A549 (cell line): ENCODE measurements around the gene MEAK7. TPM values are rescaled to one million over a fixed set of nuclear protein-coding genes. Genes with fewer than 3 reads are reported as not detected.
"Not testable (repeated sequence)": the region's sequence is repeated elsewhere in the genome, so short reads cannot be mapped to it uniquely, and the experiment has no call there.

Experiments used
- ATAC-seq, 2 experiments: fragments of 200-7000 bp in 1 of 2; fragments of >200 bp in 1 of 2; cut with Nextera tagmentation in 1 of 2; cut with Tn5 transposase in 1 of 2; 3 replicates each; pipeline versions ENCODE4 v1.8.0 to v1.9.1; 2018 to 2020; ENCODE audit warnings: mild to moderate bottlenecking in 1 of 2, moderate library complexity in 1 of 2
- CTCF ChIA-PET: fragments of 300-600 bp; sonication (Branson Sonifier 250); formaldehyde crosslinking; extraction: SDS; loops from one replicate; lab custom pipeline; 2021; ENCODE audit warnings: antibody characterized with exemption, inconsistent platforms; lab: Yijun Ruan, JAX
- POLR2A ChIA-PET: fragments of 350-600 bp; formaldehyde crosslinking; extraction: SDS; loops from one replicate; lab custom pipeline; 2021; ENCODE audit warnings: antibody characterized with exemption, inconsistent platforms; lab: Yijun Ruan, JAX
- DNase-seq, 2 experiments: peaks; one replicate each; pipeline versions ENCODE4 v3.0.0 to v3.0.0-alpha.2; 2011 to 2016; ENCODE audit warnings: low read depth in 1 of 2, low spot score in 1 of 2
- FAIRE-seq: peaks from 2 replicates; lab custom pipeline; 2011; peaks lifted over from hg19 to GRCh38; lab: Jason Lieb, UNC
- H3K27ac ChIP-seq, 2 experiments: fragments of >200 bp; sonication (Bioruptor Twin); formaldehyde crosslinking; 3 replicates each; pipeline ENCODE4 v1.5.1; 2016 to 2017
- H3K4me1 ChIP-seq: fragments of >200 bp; sonication (Bioruptor Twin); formaldehyde crosslinking; 3 replicates; pipeline ENCODE4 v1.6.1; 2016
- H3K4me2 ChIP-seq: fragments of >200 bp; sonication (Bioruptor Twin); formaldehyde crosslinking; 3 replicates; pipeline ENCODE4 v1.6.1; 2016
- H3K4me3 ChIP-seq: fragments of >200 bp; sonication (Bioruptor Twin); formaldehyde crosslinking; 3 replicates; pipeline ENCODE4 v1.5.1; 2016
- H3K9me3 ChIP-seq: fragments of >200 bp; sonication (Bioruptor Twin); formaldehyde crosslinking; 3 replicates; pipeline ENCODE4 v1.6.1; 2016
- EHF ChIP-seq: fragments of 250-450 bp; sonication (Bioruptor Pico); IDR thresholded peaks from 2 replicates; pipeline ENCODE4 v1.5.0; 2020; ENCODE audit warnings: mild to moderate bottlenecking
- EHMT2 ChIP-seq: fragments of 200-600 bp; sonication (generic); IDR thresholded peaks from 2 replicates; pipeline ENCODE4 v1.6.1; 2016; ENCODE audit warnings: antibody characterized with exemption, low read depth, mild to moderate bottlenecking, moderate library complexity
- HDAC2 ChIP-seq: fragments of 200-600 bp; sonication (generic); IDR thresholded peaks from 2 replicates; pipeline ENCODE4 v1.6.1; 2016
- HOXB5 ChIP-seq: fragments of 250-450 bp; sonication (Bioruptor Pico); IDR thresholded peaks from 2 replicates; pipeline ENCODE4 v1.5.0; 2020; ENCODE audit warnings: mild to moderate bottlenecking, moderate library complexity
- JUN ChIP-seq, 2 experiments: fragments of >200 bp; sonication (Bioruptor Twin); formaldehyde crosslinking; IDR thresholded peaks; 2 replicates in 1 of 2; 3 replicates in 1 of 2; pipeline ENCODE4 v1.6.1; 2016 to 2017
- KDM1A ChIP-seq: fragments of 200-600 bp; sonication (generic); IDR thresholded peaks from 2 replicates; pipeline ENCODE4 v1.6.1; 2016; ENCODE audit warnings: low read depth, mild to moderate bottlenecking
- MAFK ChIP-seq: fragments of 450-650 bp; IDR thresholded peaks from 2 replicates; pipeline ENCODE4 v1.6.1; 2014; ENCODE audit not compliant: partially characterized antibody
- MAZ ChIP-seq: fragments of 150-350 bp; IDR thresholded peaks from 2 replicates; pipeline ENCODE4 v1.6.1; 2014; ENCODE audit warnings: antibody characterized with exemption, low read depth, low read length, borderline replicate concordance
- MYC ChIP-seq: IDR thresholded peaks from 2 replicates; pipeline ENCODE4 v1.6.1; 2012; ENCODE audit warnings: mild to moderate bottlenecking, inconsistent platforms, low read length, improper control_type of control experiment, borderline replicate concordance
- NFE2L2 ChIP-seq: fragments of 150-350 bp; conservative IDR thresholded peaks from 2 replicates; pipeline ENCODE4 v1.6.1; 2014; ENCODE audit warnings: low read length
- NR3C1 ChIP-seq: fragments of >200 bp; sonication (Bioruptor Twin); formaldehyde crosslinking; IDR thresholded peaks from 3 replicates; pipeline ENCODE4 v1.6.1; 2017
- POLR2A ChIP-seq: IDR thresholded peaks from 2 replicates; pipeline ENCODE4 v1.6.1; 2012; ENCODE audit warnings: mild to moderate bottlenecking, low read length
- RARB ChIP-seq: fragments of 250-450 bp; sonication (Bioruptor Pico); IDR thresholded peaks from 2 replicates; pipeline ENCODE4 v1.8.0; 2021; ENCODE audit warnings: mild to moderate bottlenecking, moderate library complexity
- RFX5 ChIP-seq: fragments of 450-650 bp; IDR thresholded peaks from 2 replicates; pipeline ENCODE4 v1.7.1; 2014; ENCODE audit warnings: antibody characterized with exemption, mild to moderate bottlenecking, moderate library complexity
- RNF2 ChIP-seq: fragments of 200-600 bp; sonication (generic); IDR thresholded peaks from 2 replicates; pipeline ENCODE4 v1.6.1; 2016; ENCODE audit warnings: low read depth, mild to moderate bottlenecking, antibody characterized with exemption, moderate library complexity, borderline replicate concordance
- SMC3 ChIP-seq: fragments of >200 bp; sonication (Bioruptor Twin); formaldehyde crosslinking; IDR thresholded peaks from 3 replicates; pipeline ENCODE4 v1.6.1; 2018; ENCODE audit warnings: inconsistent platforms
- TFCP2L1 ChIP-seq: fragments of 250-450 bp; sonication (Bioruptor Pico); IDR thresholded peaks from 2 replicates; pipeline ENCODE4 v1.5.0; 2021; ENCODE audit warnings: mild to moderate bottlenecking
- ZC3H11A ChIP-seq: fragments of 450-650 bp; IDR thresholded peaks from 2 replicates; pipeline ENCODE4 v1.6.1; 2014; ENCODE audit warnings: antibody characterized with exemption, mild to moderate bottlenecking
- ZFP36 ChIP-seq: fragments of 450-650 bp; IDR thresholded peaks from 2 replicates; pipeline ENCODE4 v1.6.1; 2014; ENCODE audit warnings: borderline replicate concordance; ENCODE audit not compliant: partially characterized antibody
- WGBS: methylation state at CpG from one replicate; pipeline ENCODE4 v1.1.6; 2017; ENCODE audit errors: missing lambda C conversion rate; 5-methylcytosine and 5-hydroxymethylcytosine counted together
- polyA plus RNA-seq, 4 experiments: library from polyadenylated mRNA; depleted of rRNA in 3 of 4; stranded (reverse); fragments of >200 nt; fragmentation: RNase III in 1 of 4; extraction: RNeasy Plus Mini Kit Qiagen cat#74134 plus additional on column Dnase treatment in 1 of 4; gene quantifications; 2 replicates in 3 of 4; 3 replicates in 1 of 4; pipeline ENCODE4 v1.2.3, GENCODE V29; 2011 to 2017
- TF ChIP-seq, protein P1 (sequence below): IDR thresholded peaks from 2 replicates; pipeline ENCODE4 v1.6.1; 2012
- TF ChIP-seq, protein P2 (sequence below): fragments of 200-600 bp; sonication (generic); IDR thresholded peaks from 2 replicates; pipeline ENCODE4 v1.6.1; 2016; ENCODE audit warnings: antibody characterized with exemption, mild to moderate bottlenecking, moderate library complexity
- TF ChIP-seq, protein P3 (sequence below): fragments of >200 bp; sonication (Bioruptor Twin); formaldehyde crosslinking; IDR thresholded peaks from 2 replicates; pipeline ENCODE4 v1.6.1; 2016

MEAK7 gene
- polyA plus RNA-seq, 2 of the 4 experiments (the other 2 are of a cell fraction), result 26.2 to 30.5 TPM

DNA sequence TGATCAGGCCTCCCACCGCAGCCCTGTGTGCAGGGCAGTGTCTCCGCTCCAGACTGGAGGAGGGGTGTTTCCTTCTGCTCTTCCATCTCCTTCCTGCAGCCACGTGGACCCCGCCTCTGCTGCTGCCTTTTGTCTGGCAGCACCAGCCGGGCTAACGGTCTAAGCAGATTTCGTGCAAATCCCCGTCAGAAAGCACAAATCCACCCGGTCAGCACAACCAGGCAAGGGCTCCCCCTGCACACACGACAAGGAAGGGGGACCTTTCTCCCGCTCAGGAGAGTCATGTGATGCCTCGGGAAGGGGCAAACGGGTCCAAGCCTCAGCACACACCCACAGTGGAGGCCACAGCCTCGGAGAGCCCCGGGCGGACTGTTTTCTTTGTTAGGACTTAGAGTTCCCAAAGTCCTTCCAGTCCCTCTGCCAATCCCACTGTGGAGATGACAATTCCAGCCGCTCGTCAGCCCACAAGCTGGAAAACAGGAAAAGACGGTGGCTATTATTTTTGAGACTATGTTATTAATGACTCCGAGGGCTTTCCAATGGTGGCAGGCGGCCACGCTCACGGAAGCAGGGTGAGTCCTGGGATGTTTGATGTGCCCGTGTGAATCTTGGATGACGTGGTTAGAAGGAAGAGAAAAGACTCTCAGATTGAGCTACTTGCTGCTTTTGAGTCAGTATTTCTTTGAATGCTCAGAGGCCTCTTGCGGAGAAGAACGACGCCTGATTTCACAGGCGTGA is 22.5 kb upstream of the MEAK7 start:
- Histone ChIP-seq H3K4me2 (no peak overlapping the region), H3K4me3 (no peak overlapping the region), H3K27ac (0 out of 6 replicates have a peak overlapping the region, but pooled peaks of 1 of the 2 experiments have one; percentile 12), H3K4me1 (peaks cover 7% of the 10 kb centered on the region), H3K9me3 (peaks cover 12% of the 10 kb centered on the region; the same call in 1 of the 3 replicates)
- FAIRE-seq (no peak), DNase-seq (no peak), ATAC-seq (no peak)
- WGBS, result 86% methylated on average over 29 of the region's 29 CpGs
- ChIA-PET POLR2A (no interaction called here), CTCF (interaction anchor here (1.0 to 14.5 kb wide), 4 partner anchors 8 to 199 kb away, joined by 3 to 115 read pairs (median 8); partner anchors contain the start of gene MEAK7)
- TF ChIP-seq RARB (CRISPR knock-in tag) (no peak), POLR2A (no peak), MYC (no peak), KDM1A (no peak), JUN (IDR thresholded peaks at IDR 0.05) (no peak), MAZ (no peak), TFCP2L1 (no peak), HDAC2 (no peak), NR3C1 (no peak)

DNA sequence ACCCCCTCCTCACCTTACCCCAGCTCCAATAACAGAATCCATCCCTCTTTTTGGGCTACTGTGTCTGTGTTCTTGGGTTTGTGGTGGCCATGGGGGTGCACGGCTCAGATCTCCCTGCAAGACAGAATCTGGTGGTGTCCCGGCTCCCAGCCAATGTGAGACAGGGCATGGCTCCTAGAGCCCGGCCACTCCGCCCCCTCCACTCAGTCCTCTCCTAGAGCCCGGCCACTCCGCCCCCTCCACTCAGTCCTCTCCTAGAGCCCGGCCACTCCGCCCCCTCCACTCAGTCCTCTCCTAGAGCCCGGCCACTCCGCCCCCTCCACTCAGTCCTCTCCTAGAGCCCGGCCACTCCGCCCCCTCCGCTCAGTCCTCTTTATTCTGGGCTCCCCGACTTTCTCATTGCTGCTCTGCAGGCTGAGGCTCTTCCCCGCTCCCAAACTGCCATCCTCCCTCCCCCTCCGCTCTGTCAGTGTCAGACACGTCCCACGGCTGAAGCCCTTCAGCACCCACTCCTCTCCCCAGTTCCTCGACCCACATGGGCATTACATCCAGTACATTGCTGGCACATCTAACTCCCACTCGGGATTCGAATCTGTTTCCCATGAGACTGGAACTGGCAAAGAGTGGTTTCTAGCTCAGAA is 20.6 kb upstream of the MEAK7 start:
- H3K4me2 ChIP-seq, H3K4me1 ChIP-seq, POLR2A ChIA-PET, H3K27ac ChIP-seq, DNase-seq, H3K9me3 ChIP-seq, ATAC-seq, H3K4me3 ChIP-seq, FAIRE-seq: not testable (repeated sequence)
- 86% methylated on average over 21 of the region's 21 CpGs for WGBS
- CTCF ChIA-PET, result interaction anchor here (1.0 to 20.3 kb wide), 6 partner anchors 7 to 200 kb away, joined by 3 to 284 read pairs (median 34); partner anchors contain the start of genes COTL1 and MEAK7

DNA sequence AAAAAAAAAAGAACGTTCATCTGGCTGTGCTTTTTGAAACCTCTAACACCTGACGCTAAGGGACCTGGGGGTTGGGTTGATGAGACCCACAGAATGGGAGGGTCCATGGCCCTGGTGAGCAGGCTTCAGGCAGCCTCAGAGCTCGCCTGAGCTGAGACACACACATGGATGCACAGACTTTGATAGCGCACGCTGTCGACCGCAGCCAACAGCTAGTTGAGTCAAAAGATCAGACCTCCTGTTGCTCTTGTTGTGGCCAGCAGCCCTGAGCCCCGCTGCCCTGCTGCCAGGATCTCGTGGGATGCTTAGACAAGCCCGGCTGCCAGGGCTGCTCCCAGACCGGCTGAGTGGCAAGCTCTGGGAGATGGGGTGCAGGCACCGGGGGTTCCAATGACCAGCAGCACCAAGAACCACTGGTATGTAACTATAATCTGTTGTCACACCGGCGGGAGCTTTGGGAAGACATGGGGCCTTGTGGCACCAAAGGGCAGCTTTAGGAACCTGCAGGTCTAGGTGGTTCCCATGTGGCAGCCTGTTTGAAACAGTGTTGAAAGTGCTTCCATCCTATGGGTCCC is 20.0 kb upstream of the MEAK7 start:
- DNase-seq, result no peak
- Histone ChIP-seq H3K4me3 (no peak overlapping the region), H3K4me2 (no peak overlapping the region), H3K27ac (no peak overlapping the region), H3K4me1 (no peaks in the 10 kb centered on the region), H3K9me3 (peaks cover 4% of the 10 kb centered on the region; the same call in 1 of the 3 replicates)
- ChIA-PET POLR2A (no interaction called here), CTCF (interaction anchor here (0.6 to 20.3 kb wide), 8 partner anchors 8 to 317 kb away, joined by 3 to 284 read pairs (median 4); partner anchors contain the start of genes COTL1 and MEAK7)
- 77% methylated on average over 14 of the region's 14 CpGs for WGBS
- FAIRE-seq, result no peak
- no peak for ATAC-seq
- TF ChIP-seq ZC3H11A (no peak), MAFK (no peak), NFE2L2 (no peak), SMC3 (no peak), KDM1A (no peak), EHF (CRISPR knock-in tag) (no peak), HOXB5 (CRISPR knock-in tag) (no peak), ZFP36 (no peak), RFX5 (no peak), RNF2 (no peak), EHMT2 (no peak)
- TF ChIP-seq, protein P1, sequence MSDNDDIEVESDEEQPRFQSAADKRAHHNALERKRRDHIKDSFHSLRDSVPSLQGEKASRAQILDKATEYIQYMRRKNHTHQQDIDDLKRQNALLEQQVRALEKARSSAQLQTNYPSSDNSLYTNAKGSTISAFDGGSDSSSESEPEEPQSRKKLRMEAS, result no peak
- TF ChIP-seq, protein P2, sequence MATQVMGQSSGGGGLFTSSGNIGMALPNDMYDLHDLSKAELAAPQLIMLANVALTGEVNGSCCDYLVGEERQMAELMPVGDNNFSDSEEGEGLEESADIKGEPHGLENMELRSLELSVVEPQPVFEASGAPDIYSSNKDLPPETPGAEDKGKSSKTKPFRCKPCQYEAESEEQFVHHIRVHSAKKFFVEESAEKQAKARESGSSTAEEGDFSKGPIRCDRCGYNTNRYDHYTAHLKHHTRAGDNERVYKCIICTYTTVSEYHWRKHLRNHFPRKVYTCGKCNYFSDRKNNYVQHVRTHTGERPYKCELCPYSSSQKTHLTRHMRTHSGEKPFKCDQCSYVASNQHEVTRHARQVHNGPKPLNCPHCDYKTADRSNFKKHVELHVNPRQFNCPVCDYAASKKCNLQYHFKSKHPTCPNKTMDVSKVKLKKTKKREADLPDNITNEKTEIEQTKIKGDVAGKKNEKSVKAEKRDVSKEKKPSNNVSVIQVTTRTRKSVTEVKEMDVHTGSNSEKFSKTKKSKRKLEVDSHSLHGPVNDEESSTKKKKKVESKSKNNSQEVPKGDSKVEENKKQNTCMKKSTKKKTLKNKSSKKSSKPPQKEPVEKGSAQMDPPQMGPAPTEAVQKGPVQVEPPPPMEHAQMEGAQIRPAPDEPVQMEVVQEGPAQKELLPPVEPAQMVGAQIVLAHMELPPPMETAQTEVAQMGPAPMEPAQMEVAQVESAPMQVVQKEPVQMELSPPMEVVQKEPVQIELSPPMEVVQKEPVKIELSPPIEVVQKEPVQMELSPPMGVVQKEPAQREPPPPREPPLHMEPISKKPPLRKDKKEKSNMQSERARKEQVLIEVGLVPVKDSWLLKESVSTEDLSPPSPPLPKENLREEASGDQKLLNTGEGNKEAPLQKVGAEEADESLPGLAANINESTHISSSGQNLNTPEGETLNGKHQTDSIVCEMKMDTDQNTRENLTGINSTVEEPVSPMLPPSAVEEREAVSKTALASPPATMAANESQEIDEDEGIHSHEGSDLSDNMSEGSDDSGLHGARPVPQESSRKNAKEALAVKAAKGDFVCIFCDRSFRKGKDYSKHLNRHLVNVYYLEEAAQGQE, result no peak
- TF ChIP-seq, protein P3, sequence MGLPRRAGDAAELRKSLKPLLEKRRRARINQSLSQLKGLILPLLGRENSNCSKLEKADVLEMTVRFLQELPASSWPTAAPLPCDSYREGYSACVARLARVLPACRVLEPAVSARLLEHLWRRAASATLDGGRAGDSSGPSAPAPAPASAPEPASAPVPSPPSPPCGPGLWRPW, result no peak
